Measurements from ENCODE around the gene SRRM5. TPM values are rescaled to one million over a fixed set of nuclear protein-coding genes. Genes with fewer than 3 reads are reported as not detected.
"Not testable (repeated sequence)": the region's sequence is repeated elsewhere in the genome, so short reads cannot be mapped to it uniquely, and the experiment has no call there.

The SRRM5 gene
- total RNA-seq, 1 donor: under 0.01 TPM

GRCh38 chr19:43595999-43596841 lies 15.7 kb upstream of the SRRM5 start, which contains the start of the genes IRGQ and ZNF576:
Gene IRGQ, minus strand, starts transcription at chr19:43596134. Its CDS starts 796 bp downstream, at chr19:43595338.
Gene ZNF576, plus strand, starts transcription at chr19:43596595. Its CDS starts 514 bp downstream, at chr19:43597109.
- TF ChIP-seq, protein P1, sequence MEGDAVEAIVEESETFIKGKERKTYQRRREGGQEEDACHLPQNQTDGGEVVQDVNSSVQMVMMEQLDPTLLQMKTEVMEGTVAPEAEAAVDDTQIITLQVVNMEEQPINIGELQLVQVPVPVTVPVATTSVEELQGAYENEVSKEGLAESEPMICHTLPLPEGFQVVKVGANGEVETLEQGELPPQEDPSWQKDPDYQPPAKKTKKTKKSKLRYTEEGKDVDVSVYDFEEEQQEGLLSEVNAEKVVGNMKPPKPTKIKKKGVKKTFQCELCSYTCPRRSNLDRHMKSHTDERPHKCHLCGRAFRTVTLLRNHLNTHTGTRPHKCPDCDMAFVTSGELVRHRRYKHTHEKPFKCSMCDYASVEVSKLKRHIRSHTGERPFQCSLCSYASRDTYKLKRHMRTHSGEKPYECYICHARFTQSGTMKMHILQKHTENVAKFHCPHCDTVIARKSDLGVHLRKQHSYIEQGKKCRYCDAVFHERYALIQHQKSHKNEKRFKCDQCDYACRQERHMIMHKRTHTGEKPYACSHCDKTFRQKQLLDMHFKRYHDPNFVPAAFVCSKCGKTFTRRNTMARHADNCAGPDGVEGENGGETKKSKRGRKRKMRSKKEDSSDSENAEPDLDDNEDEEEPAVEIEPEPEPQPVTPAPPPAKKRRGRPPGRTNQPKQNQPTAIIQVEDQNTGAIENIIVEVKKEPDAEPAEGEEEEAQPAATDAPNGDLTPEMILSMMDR (IDR thresholded peaks at IDR 0.05; ENCODE audit: insufficient read depth, low read depth, low read length): no peak
- DNase-seq (ENCODE audit: low read depth): peak; percentile 100
- H3K4me3 ChIP-seq (ENCODE audit: low read depth, low read length): peak within 1 kb of the TSS; percentile 87

DNA sequence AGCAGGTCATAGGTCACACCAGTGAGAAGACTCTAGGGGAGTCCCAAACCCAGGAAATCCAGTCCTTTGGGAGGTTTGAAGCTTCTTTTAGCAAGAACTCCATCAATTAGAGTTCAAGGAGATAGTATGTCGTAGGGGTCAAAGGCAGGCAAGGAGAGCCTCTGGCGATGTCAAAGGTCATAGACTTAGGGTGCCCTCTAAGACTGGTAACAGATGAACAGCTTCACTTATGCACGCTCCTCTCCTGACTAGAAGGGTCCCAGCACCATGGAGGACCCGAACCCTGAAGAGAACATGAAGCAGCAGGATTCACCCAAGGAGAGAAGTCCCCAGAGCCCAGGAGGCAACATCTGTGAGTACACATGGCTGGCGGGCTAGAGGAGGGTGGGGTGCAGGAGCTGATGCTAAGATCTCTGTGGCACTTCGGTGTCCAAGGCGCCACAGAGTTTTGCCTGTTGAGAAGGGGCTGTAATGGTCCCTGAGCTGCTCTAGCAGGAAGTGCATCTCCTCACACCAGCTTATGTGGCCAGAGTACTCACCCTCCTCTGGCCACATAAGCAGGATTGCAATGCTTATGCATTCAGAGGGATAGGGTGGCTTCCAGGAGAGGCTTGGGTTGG lies 14.9 kb upstream of the SRRM5 start:
- no peak for DNase-seq (ENCODE audit: low read depth)
- H3K4me3 ChIP-seq (ENCODE audit: low read depth, low read length): peak overlapping the region; percentile 87
- TF ChIP-seq, protein P1 (IDR thresholded peaks at IDR 0.05; ENCODE audit: insufficient read depth, low read depth, low read length): no peak

DNA sequence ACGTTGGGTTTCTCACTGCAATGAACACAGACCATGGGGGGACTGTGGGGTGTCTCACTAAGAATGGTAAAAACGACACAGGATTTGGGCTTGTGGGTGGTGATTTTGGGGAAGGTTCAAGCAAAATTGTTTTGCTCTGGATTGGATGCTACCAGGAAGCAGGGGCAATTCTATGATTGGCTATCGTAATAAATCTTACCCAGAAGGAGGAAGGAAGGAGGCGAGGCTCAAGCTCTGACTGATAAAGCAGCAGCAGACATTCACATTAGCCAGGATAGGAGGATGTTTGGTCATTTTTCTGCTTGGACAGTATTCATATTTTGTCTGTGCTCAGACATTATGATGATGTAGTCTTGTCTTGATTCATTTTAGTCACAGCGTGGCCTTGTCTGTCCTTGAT lies 14.0 kb upstream of the SRRM5 start:
- TF ChIP-seq, protein P1 (IDR thresholded peaks at IDR 0.05; ENCODE audit: insufficient read depth, low read depth, low read length): no peak
- DNase-seq (ENCODE audit: low read depth): no peak
- H3K4me3 ChIP-seq (ENCODE audit: low read depth, low read length): no peak overlapping the region

DNA sequence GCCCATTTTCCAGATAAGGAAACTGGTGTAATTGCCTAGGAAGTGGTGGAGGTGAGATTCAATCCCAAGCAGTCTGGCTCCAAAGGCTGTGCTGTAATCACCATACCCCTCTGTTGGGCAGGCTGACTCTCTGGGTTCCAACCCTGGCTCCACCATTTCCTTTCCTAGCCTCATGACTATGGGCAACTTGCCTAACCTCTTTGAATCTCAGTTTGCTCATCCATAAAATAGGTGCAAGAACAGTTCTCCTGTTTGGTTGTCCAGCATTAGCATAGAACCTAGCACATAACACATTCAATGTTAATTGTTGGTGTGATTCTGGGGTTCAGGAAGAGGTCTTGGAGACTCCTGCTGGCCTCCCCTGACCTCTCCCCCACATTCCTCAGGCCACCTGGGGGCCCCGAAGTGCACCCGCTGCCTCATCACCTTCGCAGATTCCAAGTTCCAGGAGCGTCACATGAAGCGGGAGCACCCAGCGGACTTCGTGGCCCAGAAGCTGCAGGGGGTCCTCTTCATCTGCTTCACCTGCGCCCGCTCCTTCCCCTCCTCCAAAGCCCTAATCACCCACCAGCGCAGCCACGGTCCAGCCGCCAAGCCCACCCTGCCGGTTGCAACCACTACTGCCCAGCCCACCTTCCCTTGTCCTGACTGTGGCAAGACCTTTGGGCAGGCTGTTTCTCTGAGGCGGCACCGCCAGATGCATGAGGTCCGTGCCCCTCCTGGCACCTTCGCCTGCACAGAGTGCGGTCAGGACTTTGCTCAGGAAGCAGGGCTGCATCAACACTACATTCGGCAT lies 13.2 kb upstream of the SRRM5 start:
- TF ChIP-seq, protein P1 (IDR thresholded peaks at IDR 0.05; ENCODE audit: insufficient read depth, low read depth, low read length): no peak
- H3K4me3 ChIP-seq (ENCODE audit: low read depth, low read length): no peak overlapping the region
- no peak for DNase-seq (ENCODE audit: low read depth)

DNA sequence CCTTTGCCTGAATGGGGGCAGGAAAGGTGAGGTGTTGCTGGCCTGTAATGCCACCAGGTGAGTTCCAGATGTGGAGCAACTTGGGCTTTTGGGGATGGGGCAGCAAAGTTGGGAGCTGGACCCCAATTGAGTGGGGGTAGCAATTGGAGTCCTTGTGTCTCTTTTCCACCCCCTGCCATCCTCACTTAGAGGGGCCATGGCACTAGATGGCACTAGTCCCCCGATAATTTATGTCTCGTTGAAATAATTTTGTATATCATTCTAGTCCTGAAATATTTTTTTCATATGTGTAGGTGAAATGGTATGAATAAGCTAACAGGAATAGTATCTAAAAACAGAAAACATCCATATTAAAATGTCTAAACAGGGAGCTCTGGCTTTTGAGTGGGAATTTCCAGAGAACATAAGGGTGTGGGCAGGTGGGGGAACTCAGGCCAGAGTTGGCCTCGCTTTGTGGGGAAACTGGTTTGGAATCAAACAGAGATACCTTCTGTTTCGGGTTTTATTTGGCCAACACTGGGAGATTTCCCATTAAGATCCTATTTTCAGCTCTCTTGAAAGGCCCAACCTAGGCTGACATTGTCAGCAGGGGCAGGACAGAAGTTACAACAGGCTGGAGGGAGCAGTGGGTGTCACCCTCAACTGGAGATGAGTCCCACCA lies 12.1 kb upstream of the SRRM5 start:
- TF ChIP-seq, protein P1 (IDR thresholded peaks at IDR 0.05; ENCODE audit: insufficient read depth, low read depth, low read length): no peak
- no peak for DNase-seq (ENCODE audit: low read depth)

GRCh38 chr19:43600326-43600725 lies 11.6 kb upstream of the SRRM5 start:
- not testable (repeated sequence) for DNase-seq (ENCODE audit: low read depth); H3K4me3 ChIP-seq (ENCODE audit: low read depth, low read length)

More for the DNA sequence above, 12.1 kb upstream of the SRRM5 start:
- H3K4me3 ChIP-seq (ENCODE audit: low read depth, low read length): no peak overlapping the region
